Epithelial cell of umbilical artery (primary cell): Measurements from ENCODE around the gene BBLN. TPM values are rescaled to one million over a fixed set of nuclear protein-coding genes. Genes with fewer than 3 reads are reported as not detected.

Experiments
- total RNA-seq: library from RNA; depleted of rRNA; stranded (reverse); fragments of >200 nt; gene quantifications from 2 replicates; pipeline ENCODE4 v1.2.3, GENCODE V29; 2014

BBLN gene, protein sequence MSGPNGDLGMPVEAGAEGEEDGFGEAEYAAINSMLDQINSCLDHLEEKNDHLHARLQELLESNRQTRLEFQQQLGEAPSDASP
- 22.5 and 40.3 TPM in 2 replicates for total RNA-seq

DNA sequence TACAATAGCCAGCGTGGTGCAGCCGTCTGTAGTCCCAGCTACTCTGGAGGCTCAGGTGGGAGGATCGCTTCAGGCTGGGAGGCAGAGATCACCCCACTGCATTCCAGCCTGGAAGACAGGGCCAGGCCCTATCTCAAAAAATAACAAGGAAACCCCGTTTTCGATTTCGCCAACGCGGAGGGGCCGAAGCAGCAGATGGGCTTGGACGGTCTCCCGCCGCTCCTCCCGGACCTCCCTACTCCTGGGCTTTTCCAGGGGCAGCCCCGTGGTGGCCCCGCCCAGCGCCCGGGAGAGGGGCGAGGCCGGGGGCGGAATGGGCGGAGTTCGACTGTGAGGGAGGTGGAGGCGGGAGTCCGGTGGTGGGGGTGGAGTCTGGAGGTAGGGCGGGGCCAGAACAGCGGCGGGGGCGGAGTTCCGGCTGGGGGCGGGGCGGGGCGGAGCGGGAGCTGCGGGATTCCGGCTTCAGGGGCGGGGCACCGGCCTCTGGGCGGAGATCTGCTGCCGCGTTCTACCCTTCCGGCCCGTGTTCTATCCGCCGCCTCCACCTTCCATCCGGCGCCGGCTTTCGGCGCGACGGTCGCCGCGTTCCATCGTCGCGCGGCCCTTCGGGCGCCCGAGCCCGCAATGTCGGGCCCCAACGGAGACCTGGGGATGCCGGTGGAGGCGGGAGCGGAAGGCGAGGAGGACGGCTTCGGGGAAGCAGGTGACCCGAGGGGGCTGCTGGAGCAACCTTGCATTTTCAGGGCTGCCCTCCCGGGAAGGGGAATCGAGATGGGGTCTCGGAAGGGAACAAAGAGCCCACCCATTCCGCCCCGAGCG, at the start of gene BBLN:
Gene BBLN (plus strand): TSS at position 482 of the 819 bp plus-strand sequence. CDS start 143 bp downstream, at position 625.

DNA sequence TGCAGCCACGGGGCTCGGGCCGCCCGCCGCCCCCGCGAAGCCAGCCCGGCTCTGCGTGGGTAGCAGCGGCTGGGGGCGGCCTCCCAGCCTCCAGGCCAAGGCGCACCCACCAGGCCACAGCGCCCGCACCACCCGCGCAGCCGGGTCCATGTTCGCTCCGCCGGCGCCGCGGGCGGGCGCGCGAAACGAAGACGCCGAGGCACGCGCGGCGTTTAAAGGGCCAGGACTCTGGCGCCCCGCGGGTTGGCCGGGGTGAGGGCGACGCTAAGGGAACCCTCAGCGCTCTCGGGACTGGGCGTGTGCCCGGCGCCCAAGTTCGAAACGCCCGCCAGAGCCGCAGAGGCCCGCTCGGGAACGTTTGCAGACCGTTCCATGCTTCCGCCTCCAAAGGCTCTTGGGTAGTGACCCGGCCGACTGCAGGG, 32.5 kb upstream of the BBLN start, which contains the start of gene PTGES2:
Gene PTGES2 (minus strand): TSS at position 162 of the 422 bp plus-strand sequence. CDS start 12 bp downstream, at position 150.

DNA sequence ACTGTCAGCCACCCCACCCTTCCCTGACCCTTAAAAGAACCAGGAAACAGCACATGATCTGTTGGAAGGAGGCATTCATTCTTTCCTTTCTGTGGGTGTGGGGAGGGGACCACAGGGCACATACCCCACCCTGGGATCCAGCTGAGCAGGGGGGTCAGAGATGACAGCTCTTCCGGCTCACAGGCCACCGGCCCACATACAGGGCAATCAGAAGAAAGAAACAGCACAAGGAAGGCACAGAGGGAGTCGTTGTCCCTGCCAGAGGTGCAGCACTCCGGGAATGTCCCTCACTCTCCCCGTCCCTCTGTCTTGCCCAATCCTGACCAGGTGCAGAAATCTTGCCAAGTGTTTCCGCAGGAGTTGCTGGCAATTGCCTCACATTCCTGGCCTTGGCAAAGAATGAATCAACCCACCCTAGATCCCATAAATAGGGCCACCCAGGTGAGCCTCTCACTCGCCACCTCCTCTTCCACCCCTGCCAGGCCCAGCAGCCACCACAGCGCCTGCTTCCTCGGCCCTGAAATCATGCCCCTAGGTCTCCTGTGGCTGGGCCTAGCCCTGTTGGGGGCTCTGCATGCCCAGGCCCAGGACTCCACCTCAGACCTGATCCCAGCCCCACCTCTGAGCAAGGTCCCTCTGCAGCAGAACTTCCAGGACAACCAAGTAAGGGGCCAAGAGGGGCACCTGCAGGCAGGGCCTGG, 10.9 kb upstream of the BBLN start, which contains the start of gene LCN2:
Gene LCN2 (plus strand): TSS at position 453 of the 701 bp plus-strand sequence. CDS start 73 bp downstream, at position 526.

DNA sequence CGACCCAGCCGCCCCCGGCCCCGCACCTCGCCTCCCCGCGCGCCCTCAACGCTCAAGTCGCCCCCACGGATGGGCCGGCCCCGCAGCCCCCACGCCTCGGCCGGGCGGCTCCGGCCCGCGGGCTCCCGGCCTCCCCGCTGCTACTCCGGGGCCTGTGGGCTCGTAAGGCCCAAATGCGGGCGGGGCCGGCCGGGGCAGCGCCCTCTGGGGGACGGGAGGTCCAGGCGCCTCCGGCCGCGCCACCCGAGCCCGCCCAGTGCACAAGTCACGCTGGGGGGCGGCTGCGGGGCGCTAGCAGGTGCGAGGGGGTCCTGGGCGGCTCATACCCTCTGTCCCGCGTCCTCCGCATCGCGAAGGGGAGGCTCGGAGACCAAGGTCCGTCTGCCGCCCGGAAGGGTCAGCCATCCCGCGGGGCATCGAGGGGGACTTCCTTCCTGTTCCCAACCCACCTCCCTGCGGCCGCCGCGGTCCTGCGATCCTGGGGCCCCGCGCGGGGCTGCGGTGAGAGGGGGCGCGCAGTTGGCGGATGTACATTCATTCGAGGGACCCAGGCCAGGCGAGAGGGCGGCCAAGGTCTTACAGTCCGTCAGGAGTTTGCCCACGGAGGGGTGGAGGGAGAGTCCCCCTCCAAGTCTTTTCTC, 31.5 kb downstream of the BBLN start, which contains the start of gene CIZ1:
Gene CIZ1 (minus strand): TSS at position 167 of the 641 bp plus-strand sequence. CDS start 715 bp downstream, outside the sequence.

DNA sequence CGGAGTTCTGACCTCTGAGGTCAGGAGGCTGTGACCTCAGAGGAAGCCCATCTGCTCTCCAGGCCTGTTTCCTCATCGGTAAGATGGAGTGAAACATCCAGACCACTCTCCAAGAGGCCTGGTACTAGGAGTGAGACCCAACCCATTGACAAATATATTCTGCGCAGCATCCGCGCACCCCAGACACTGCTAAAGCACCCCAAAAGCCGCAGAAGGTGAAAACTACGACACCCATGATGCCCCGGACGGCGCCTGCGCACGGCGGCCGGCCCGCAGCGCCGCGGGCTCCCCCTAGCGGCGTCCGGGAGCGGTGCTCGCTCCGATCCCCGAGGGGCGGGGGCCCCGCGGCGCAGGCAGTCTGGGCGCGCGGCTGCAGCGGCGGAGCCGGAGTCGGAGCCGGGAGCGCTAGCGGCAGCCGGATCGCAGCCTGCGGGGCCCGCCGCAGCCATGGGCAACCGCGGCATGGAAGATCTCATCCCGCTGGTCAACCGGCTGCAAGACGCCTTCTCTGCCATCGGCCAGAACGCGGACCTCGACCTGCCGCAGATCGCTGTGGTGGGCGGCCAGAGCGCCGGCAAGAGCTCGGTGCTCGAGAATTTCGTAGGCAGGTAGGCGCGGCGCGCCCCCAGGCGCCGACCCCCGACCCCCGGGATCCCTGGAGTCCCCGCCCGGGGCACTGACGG, 43.1 kb downstream of the BBLN start, which contains the start of gene DNM1:
Gene DNM1 (plus strand): TSS at position 356 of the 683 bp plus-strand sequence. CDS start 92 bp downstream, at position 448.

Other genes starting within 250 kb of the BBLN start
- gene ST6GALNAC4, start 243.2 kb upstream of the BBLN start, total RNA-seq: 38.3 and 53.8 TPM in 2 replicates
- 0.65 and 0.91 TPM in 2 replicates for gene PIP5KL1, start 229.5 kb upstream of the BBLN start, total RNA-seq
- 5.9 and 8.8 TPM in 2 replicates for gene DPM2, start 222.4 kb upstream of the BBLN start, total RNA-seq
- gene EEIG1, start 179.3 kb upstream of the BBLN start, total RNA-seq: 0.97 and 1.4 TPM in 2 replicates
- gene NAIF1, start 92.9 kb upstream of the BBLN start, total RNA-seq: 7.6 and 9.4 TPM in 2 replicates
- 15.9 and 20.1 TPM in 2 replicates for gene SLC25A25, start 92.0 kb upstream of the BBLN start, total RNA-seq
- gene PTGES2, start 32.5 kb upstream of the BBLN start, total RNA-seq: 75.1 and 88.7 TPM in 2 replicates
- gene LCN2, start 10.8 kb upstream of the BBLN start, total RNA-seq: not detected in 2 replicates
- 12.3 and 15.7 TPM in 2 replicates for gene CIZ1, start 31.3 kb downstream of the BBLN start, total RNA-seq
- 0.46 and 0.97 TPM in 2 replicates for gene DNM1, start 43.1 kb downstream of the BBLN start, total RNA-seq
- 54.6 and 66.3 TPM in 2 replicates for gene GOLGA2, start 115.7 kb downstream of the BBLN start, total RNA-seq
- 34.5 and 47.1 TPM in 2 replicates for gene SWI5, start 116.0 kb downstream of the BBLN start, total RNA-seq
- 15.3 and 21.4 TPM in 2 replicates for gene TRUB2, start 162.2 kb downstream of the BBLN start, total RNA-seq
- gene COQ4, start 162.6 kb downstream of the BBLN start, total RNA-seq: 20.4 and 27.9 TPM in 2 replicates
- 20.5 and 24.5 TPM in 2 replicates for gene SLC27A4, start 180.3 kb downstream of the BBLN start, total RNA-seq
- gene URM1, start 211.1 kb downstream of the BBLN start, total RNA-seq: 43.9 and 67.5 TPM in 2 replicates